ENCODE results near the gene ATP11C.

- TF ChIP-seq, protein P1, sequence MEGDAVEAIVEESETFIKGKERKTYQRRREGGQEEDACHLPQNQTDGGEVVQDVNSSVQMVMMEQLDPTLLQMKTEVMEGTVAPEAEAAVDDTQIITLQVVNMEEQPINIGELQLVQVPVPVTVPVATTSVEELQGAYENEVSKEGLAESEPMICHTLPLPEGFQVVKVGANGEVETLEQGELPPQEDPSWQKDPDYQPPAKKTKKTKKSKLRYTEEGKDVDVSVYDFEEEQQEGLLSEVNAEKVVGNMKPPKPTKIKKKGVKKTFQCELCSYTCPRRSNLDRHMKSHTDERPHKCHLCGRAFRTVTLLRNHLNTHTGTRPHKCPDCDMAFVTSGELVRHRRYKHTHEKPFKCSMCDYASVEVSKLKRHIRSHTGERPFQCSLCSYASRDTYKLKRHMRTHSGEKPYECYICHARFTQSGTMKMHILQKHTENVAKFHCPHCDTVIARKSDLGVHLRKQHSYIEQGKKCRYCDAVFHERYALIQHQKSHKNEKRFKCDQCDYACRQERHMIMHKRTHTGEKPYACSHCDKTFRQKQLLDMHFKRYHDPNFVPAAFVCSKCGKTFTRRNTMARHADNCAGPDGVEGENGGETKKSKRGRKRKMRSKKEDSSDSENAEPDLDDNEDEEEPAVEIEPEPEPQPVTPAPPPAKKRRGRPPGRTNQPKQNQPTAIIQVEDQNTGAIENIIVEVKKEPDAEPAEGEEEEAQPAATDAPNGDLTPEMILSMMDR (IDR thresholded peaks at IDR 0.05): no peak
- TF ChIP-seq POLR2A (IDR thresholded peaks at IDR 0.05): no peak
These were observed 3.4 kb upstream of the ATP11C start for GRCh38 chrX:139936259-139936658.
